ENCODE measurements around the gene TRERF1. TPM values are rescaled to one million over a fixed set of nuclear protein-coding genes. Genes with fewer than 3 reads are reported as not detected.
A peak's percentile ranks its signal among the peaks of the same experiment; 100 is the strongest.
"Not testable (repeated sequence)": the region's sequence is repeated elsewhere in the genome, so short reads cannot be mapped to it uniquely, and the experiment has no call there.

Gene TRERF1
- polyA plus RNA-seq, 4 donors, result 12.7 to 18.7 (median 16.3) TPM

DNA sequence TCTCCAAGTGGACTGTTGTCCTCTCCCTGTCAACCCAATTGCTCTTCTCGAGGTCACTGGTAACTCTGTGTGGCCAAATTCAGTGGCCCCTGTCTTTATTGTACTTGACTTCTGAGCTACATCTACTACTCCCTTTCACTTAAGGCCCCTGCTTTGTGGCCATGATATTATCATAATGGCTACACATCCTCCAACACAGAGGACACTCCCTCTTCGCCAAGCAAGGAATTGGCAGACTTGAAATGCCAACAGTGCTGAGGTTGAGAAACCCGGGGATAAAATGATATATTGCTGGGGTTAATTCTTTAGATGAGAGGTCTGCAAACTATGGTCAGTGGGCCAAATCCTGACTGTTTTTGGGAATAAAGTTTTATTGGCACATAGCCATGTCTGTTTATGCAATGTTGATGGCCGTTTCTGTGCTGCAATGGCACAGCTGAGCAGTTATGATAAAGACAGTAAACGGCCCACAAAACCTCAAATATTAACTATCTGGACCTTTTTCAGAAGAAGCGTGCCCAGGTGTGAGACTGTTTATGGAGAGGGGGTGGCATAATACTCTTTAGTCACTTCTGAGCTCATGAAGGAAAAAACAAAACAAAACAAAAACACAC lies 222.1 kb downstream of the TRERF1 start:
- DNase-seq (ENCODE audit: low read depth in 4 of 4, low spot score in 3 of 4), result no peak

DNA sequence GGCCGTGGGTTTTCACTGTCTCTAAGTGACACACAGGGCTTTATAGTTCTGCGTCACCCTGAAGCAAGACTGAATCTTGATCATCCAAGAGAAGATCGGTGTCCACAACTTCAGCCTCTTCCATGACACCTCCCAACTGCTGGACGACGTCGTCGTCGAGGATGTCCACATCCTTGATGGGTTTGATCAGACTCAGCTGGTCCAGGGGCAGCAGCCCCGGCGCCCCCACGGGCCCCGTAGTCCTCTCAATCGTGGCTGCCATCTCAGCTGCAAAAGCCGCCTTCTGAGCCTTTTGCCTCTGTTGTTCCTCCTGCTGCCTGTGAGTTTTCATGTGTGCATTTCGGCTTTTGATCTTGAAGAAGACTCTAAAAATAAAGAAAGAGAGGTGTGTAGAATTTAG lies 223.4 kb downstream of the TRERF1 start:
- DNase-seq (ENCODE audit: low read depth in 4 of 4, low spot score in 3 of 4), result no peak

DNA sequence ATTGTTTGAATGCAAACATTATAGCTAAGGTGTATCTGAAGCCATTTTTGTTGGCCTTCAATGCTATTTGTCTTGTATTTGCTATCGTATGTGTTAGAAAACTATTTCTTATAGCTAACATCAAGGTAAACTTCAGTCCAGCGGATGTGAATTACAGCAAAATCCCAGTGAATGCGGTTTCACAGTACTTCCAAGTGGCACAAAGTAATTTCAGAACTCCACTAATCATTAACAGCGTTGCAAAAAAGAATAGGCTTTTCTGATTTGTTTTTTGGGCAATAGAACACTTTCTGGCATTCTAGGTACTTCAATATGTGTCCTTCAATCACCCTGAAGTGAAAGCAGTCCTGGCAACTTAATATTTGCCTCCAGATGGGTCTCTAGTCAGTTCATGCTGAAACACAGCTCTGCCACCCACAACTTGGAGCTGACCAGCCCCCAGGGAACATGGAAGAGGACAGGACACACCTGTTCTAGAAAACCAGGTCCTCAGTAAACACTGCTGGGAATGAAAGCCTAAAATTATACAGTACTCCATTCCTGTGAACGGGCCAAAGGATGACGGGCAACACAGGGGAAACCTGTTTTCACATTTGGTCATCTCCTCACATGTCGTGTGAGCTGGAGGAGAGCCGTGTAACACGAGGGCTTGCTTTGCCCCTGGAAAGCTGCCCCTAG lies 224.4 kb downstream of the TRERF1 start:
- DNase-seq (ENCODE audit: low read depth in 4 of 4, low spot score in 3 of 4), result no peak

DNA sequence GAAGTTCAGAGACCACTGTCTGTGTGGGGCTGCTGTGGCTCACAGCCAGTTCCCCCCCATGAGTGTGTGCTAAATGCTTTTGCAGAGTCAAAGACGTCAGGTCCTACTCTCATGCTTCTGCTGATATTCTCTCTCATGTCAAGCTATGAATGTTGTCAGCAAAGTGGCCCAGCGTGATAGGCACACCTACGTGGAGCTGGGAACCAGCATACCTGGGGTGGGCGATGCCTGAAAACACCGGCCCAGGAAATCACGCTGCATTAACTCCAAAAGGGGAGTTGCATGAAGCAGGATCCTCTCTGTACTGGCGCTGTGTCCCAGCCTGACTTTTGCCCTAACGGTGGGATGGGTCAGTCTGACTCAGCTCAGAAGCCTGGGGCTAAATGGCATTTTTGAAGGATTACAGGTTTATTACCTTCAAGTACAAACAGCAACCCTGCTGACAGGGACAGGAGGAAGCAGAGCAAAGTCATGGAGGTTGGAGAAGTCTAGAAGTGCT lies 225.0 kb downstream of the TRERF1 start:
- DNase-seq (ENCODE audit: low read depth in 4 of 4, low spot score in 3 of 4), result no peak

DNA sequence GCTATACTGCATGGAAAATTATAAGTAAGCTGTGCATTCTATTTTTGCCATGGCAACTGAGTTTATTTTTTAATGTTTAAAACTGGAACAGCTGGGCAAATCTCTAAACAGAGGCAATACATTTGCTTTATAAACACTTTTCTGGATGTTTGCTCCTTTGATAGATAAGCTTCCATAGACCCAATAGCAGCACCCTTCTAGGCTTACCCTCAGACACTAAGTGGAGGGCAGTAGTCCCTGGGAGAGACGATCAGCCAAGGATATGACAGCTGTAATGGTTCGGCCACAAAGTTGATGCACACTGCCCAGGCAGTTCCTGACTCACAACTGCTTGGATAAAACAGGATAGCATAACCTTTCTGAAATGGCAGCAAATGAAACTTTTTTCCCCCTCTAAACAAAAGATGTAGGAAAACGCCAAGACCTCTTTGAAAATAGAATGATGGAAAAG lies 225.5 kb downstream of the TRERF1 start:
- no peak for DNase-seq (ENCODE audit: low read depth in 4 of 4, low spot score in 3 of 4)

DNA sequence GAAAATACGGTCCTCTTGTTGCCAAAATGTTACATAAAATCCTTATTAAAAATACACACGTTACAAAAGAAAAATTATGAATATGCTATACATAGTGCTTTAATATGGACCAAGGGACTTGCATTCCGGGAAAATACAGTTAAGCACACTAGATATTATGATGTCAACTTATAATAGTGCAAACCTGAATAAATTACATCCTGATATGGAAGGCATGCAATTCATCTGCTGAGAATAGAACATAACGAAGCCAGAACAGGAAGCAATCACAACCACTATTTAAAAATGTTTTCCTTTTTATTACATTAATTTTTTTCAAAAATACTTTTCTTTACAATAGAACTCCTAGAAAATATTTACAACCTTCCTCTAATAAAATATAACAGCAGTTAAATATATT lies 226.3 kb downstream of the TRERF1 start:
- DNase-seq (ENCODE audit: low read depth in 4 of 4, low spot score in 3 of 4), result no peak

DNA sequence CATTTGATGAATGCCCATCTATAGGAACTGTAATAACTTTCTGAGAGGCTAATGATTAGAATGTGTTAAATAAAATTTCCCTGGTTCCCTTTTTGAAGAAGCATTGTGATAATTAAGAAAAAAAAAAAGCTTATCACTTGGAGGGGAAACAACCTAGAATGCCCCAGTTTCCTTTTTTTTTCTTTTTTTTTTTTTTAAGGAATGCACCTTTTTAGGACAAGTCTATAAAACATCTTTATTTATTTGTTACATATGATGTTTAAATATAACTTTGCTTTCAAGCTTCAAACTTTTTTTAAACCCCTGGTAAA lies 226.7 kb downstream of the TRERF1 start:
- DNase-seq (ENCODE audit: low read depth in 4 of 4, low spot score in 3 of 4), result no peak

DNA sequence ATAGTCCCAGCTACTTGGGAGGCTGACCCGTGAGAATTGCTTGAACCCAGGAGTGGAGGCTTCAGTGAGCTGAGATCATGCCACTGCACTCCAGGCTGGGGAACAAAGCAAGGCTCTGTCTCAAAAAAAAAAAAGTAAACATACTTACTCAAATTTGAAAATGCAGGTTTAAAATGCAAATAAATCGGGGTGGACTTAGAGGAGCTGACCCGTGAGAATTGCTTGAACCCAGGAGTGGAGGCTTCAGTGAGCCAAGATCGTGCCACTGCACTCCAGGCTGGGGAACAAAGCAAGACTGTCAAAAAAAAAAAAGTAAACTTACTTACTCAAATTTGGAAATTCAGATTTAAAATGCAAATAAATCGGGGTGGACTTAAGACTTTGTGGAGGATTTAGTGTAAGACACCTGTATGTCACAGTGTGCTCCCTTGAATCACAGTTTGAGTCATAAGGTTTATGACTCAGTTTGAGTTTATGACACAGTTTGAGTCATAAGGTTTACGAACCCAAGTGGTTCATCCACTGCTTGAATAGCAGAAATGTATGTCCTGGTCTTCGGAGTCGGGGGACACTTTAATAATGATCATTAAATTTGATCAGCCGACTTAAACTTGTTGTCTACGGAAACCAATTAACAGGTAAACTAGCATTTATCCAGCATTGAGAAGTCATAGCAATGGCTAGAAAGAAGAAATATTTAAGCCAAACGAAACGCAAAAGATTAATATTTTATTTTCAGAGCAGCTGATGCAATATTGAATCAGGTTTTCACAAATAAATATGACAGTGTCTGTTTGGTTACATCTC lies 227.3 kb downstream of the TRERF1 start:
- DNase-seq (ENCODE audit: low read depth in 4 of 4, low spot score in 3 of 4), result no peak

GRCh38 chr6:42222448-42222847 lies 229.3 kb downstream of the TRERF1 start:
- no peak for DNase-seq (ENCODE audit: low read depth in 4 of 4, low spot score in 3 of 4)

- no peak for DNase-seq (ENCODE audit: low read depth in 4 of 4, low spot score in 3 of 4)
Measured at GRCh38 chr6:42221546-42221945, 230.2 kb downstream of the TRERF1 start.

DNA sequence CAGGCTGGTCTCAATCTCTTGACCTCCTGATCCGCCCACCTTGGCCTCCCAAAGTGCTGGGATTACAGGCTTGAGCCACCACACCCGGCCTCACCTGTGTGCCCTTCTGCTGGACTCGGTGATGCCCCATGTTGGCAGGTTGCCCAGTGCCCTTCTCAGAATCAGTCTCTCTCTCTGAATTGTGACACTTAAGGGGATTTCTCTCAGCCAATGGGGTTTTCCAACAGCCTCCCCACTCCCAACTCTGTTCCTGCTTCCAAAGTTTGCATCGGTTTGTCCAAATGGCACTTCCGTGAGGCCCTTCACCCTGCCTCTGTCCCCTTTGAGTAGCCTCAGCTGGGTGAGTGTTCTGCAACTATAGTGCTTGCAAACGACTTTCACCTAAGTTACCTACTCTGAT lies 230.9 kb downstream of the TRERF1 start:
- DNase-seq (ENCODE audit: low read depth in 4 of 4, low spot score in 3 of 4), result no peak

GRCh38 chr6:42217519-42218367 lies 234.0 kb downstream of the TRERF1 start, which contains the start of gene MRPS10:
Gene MRPS10 (minus strand): TSS chr6:42217861. CDS start chr6:42217849, 12 bp downstream.
- DNase-seq (ENCODE audit: low read depth in 4 of 4, low spot score in 3 of 4), result peak; percentile 81 to 90 (median 86)

- no peak for DNase-seq (ENCODE audit: low read depth in 4 of 4, low spot score in 3 of 4)
Measured at GRCh38 chr6:42217157-42217518, 234.6 kb downstream of the TRERF1 start.

- not testable (repeated sequence) for DNase-seq (ENCODE audit: low read depth in 4 of 4, low spot score in 3 of 4)
Measured at GRCh38 chr6:42216495-42216894, 235.2 kb downstream of the TRERF1 start.

- DNase-seq (ENCODE audit: low read depth in 4 of 4, low spot score in 3 of 4), result no peak
Measured at GRCh38 chr6:42212442-42212841, 239.3 kb downstream of the TRERF1 start.

DNA sequence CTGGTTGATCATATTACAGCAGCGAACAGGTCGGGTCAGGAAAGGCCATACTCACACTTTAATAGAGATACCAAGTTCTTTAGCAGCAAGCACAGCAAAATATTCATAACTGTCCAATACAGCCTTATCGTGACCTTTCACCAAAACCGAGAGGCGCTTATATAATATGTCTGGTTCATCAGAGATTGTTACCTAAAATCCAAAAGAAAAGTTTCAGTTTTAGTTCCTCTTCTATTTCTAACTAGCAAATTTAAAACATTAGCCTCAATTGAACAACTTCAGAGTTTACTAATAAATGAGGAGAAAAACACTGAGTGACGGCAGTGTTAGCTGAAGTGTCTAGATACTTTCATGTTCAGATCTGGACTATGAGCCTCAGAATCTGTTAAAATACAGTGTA lies 240.0 kb downstream of the TRERF1 start:
- DNase-seq (ENCODE audit: low read depth in 4 of 4, low spot score in 3 of 4), result no peak

- DNase-seq (ENCODE audit: low read depth in 4 of 4, low spot score in 3 of 4), result no peak
Measured at GRCh38 chr6:42210551-42210950, 241.2 kb downstream of the TRERF1 start.

GRCh38 chr6:42207559-42207958 lies 244.2 kb downstream of the TRERF1 start:
- DNase-seq (ENCODE audit: low read depth in 4 of 4, low spot score in 3 of 4), result not testable (repeated sequence)

DNA sequence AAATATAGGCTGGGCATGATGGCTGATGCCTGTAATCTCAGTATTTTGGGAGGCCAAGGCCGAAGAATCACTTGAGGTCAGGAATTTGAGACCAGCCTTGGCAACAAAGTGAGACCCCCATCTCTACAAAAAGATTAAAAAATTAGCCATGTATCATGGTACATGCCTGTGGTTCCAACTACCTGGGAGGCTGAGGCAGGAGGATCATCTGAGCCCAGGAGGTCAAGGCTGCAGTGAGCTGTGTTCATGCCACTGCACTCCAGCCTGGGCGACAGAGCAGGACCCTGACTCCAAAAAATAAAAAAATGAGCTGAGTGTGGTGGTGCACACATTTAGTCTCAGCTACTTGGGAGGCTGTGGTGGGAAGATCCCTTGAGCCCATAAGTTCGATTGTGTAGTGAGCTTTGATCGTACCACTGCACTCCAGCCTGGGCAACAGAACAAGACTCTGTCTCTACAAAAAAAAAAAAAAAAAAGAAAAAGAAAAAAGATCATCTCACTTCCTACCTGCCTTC lies 246.9 kb downstream of the TRERF1 start:
- no peak for DNase-seq (ENCODE audit: low read depth in 4 of 4, low spot score in 3 of 4)

GRCh38 chr6:42203183-42203582 lies 248.5 kb downstream of the TRERF1 start:
- DNase-seq (ENCODE audit: low read depth in 4 of 4, low spot score in 3 of 4), result no peak
